Vagina (tissue), 2 donors: ENCODE data around the gene DNAH14. TPM values are rescaled to one million over a fixed set of nuclear protein-coding genes. Genes with fewer than 3 reads are reported as not detected.
"Not testable (repeated sequence)": the region's sequence is repeated elsewhere in the genome, so short reads cannot be mapped to it uniquely, and the experiment has no call there.

ENCODE experiments used
- DNase-seq, 2 donors: peaks; one replicate each; pipeline ENCODE4 v3.0.0-alpha.2; 2017; ENCODE audit errors: extremely low spot score in 2 of 2
- H3K27ac ChIP-seq: fragments of 200-600 bp; sonication (generic); one replicate; pipeline ENCODE4 v1.5.1; 2019
- H3K27me3 ChIP-seq: fragments of 200-600 bp; sonication (generic); one replicate; pipeline ENCODE4 v1.5.1; 2019
- H3K36me3 ChIP-seq, 2 donors: fragments of 200-600 bp; sonication (generic); one replicate each; pipeline ENCODE4 v1.5.1; 2017 to 2019
- H3K4me1 ChIP-seq: fragments of 200-600 bp; sonication (generic); one replicate; pipeline ENCODE4 v1.5.1; 2019
- H3K4me3 ChIP-seq, 2 donors: fragments of 200-600 bp; sonication (generic); 1 replicate in 1 of 2; 2 replicates in 1 of 2; pipeline ENCODE4 v1.5.1; 2016 to 2019
- H3K9me3 ChIP-seq: fragments of 200-600 bp; sonication (generic); one replicate; pipeline ENCODE4 v1.5.1; 2019
- POLR2A ChIP-seq, 2 donors: fragments of 450-650 bp; IDR thresholded peaks; one replicate each; pipeline ENCODE4 v1.6.1; 2017; ENCODE audit warnings: antibody characterized with exemption in 2 of 2, mild to moderate bottlenecking in 2 of 2, moderate library complexity in 2 of 2
- POLR2AphosphoS5 ChIP-seq, 2 donors: sonication (generic); formaldehyde crosslinking; IDR thresholded peaks; one replicate each; pipeline ENCODE4 v1.9.0; 2017; ENCODE audit warnings: antibody characterized with exemption in 2 of 2, mild to moderate bottlenecking in 2 of 2, low read depth in 1 of 2; ENCODE audit not compliant: insufficient read depth in 1 of 2
- intact Hi-C: fragments of 100-400 bp; cut with DNase I; formaldehyde crosslinking; loops from one replicate; pipeline ENCODE4 v1.15.1; 2023
- total RNA-seq: library from RNA; depleted of rRNA; stranded (reverse); fragments of >200 nt; gene quantifications from one replicate; pipeline ENCODE4 v1.2.3, GENCODE V29; 2016
- TF ChIP-seq, protein P1 (sequence below), 3 experiments: fragments of 450-650 bp in 2 of 3; fragments of 200-600 bp in 1 of 3; sonication (generic) in 1 of 3; IDR thresholded peaks; one replicate each; pipeline ENCODE4 v1.5.1; 2017 to 2019; ENCODE audit warnings: antibody characterized with exemption in 3 of 3, mild to moderate bottlenecking in 2 of 3, moderate library complexity in 2 of 3

Gene DNAH14
- total RNA-seq, 1 donor from 2014 or later = 5.6 TPM

DNA sequence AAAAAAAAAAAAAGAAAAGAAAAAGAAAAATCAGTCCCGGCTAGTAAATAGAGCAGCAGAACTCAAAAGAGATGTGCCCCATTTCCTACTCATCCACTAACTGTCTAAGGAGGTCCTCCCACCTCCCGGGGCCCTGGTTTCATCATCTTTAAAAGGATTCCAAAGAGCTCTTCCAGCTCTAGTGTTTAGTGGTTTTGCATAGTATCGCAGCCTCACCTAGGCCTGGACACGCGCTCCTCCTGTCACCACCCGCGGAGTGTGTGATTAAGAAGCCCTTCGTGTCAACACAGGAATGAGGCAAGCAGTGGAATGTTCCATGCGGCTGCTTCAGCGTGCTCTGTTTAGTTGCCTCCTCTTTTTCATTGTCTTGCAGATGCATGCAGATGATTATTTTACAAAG lies 449.4 kb downstream of the DNAH14 start:
- no peak for DNase-seq
- intact Hi-C loops = no loop called here
- no peak for TF ChIP-seq POLR2A (IDR thresholded peaks at IDR 0.05)
- TF ChIP-seq POLR2AphosphoS5 (IDR thresholded peaks at IDR 0.05; ENCODE audit: insufficient read depth in 1 of 2, low read depth in 1 of 2) = no peak
- TF ChIP-seq, protein P1, sequence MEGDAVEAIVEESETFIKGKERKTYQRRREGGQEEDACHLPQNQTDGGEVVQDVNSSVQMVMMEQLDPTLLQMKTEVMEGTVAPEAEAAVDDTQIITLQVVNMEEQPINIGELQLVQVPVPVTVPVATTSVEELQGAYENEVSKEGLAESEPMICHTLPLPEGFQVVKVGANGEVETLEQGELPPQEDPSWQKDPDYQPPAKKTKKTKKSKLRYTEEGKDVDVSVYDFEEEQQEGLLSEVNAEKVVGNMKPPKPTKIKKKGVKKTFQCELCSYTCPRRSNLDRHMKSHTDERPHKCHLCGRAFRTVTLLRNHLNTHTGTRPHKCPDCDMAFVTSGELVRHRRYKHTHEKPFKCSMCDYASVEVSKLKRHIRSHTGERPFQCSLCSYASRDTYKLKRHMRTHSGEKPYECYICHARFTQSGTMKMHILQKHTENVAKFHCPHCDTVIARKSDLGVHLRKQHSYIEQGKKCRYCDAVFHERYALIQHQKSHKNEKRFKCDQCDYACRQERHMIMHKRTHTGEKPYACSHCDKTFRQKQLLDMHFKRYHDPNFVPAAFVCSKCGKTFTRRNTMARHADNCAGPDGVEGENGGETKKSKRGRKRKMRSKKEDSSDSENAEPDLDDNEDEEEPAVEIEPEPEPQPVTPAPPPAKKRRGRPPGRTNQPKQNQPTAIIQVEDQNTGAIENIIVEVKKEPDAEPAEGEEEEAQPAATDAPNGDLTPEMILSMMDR (IDR thresholded peaks at IDR 0.05) = no peak

DNA sequence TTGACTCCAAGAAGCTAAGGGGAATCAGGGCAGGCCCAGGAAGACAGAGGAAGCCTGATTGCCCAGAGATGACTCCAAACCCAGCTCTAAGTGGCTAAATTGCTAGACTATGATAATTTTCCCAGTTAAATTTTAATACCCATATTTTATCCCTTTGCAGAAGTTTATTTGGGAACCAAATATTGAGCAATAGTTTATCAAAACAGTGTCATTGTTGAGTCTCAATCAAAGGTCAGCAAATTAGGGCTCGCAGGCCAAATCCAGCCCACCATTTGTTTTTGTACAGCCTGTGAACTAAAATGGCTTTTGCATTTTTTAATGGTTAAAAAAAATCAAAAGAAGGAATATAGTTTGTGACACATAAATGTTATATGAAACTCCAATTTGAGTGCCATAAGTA lies 451.2 kb downstream of the DNAH14 start:
- H3K27ac ChIP-seq = no peak overlapping the region
- no peak for DNase-seq
- no peaks in the 10 kb centered on the region for H3K9me3 ChIP-seq
- TF ChIP-seq POLR2AphosphoS5 (IDR thresholded peaks at IDR 0.05; ENCODE audit: insufficient read depth in 1 of 2, low read depth in 1 of 2) (no peak), POLR2A (IDR thresholded peaks at IDR 0.05) (no peak)
- TF ChIP-seq, protein P1 (IDR thresholded peaks at IDR 0.05) = no peak
- H3K4me3 ChIP-seq = no peak overlapping the region
- intact Hi-C loops = no loop called here
- no peaks in the 10 kb centered on the region for H3K36me3 ChIP-seq
- no peaks in the 10 kb centered on the region for H3K27me3 ChIP-seq
- H3K4me1 ChIP-seq = no peaks in the 10 kb centered on the region

More for the DNA sequence above, 449.4 kb downstream of the DNAH14 start:
- no peak overlapping the region for H3K4me3 ChIP-seq
- H3K4me1 ChIP-seq = no peaks in the 10 kb centered on the region
- no peaks in the 10 kb centered on the region for H3K27me3 ChIP-seq
- no peaks in the 10 kb centered on the region for H3K36me3 ChIP-seq
- H3K9me3 ChIP-seq = no peaks in the 10 kb centered on the region
- H3K27ac ChIP-seq = no peak overlapping the region

DNA sequence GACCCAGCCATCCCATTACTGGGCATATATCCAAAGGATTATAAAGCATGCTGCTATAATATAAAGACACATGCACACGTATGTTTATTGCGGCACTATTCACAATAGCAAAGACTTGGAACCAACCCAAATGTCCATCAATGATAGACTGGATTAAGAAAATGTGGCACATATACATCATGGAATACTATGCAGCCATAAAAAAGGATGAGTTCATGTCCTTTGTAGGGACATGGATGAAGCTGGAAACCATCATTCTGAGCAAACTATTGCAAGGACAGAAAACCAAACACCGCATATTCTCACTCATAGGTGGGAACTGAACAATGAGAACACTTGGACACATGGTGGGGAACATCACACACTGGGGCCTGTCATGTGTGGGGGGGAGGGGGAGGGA lies 457.4 kb downstream of the DNAH14 start:
- H3K4me1 ChIP-seq, H3K4me3 ChIP-seq, H3K27me3 ChIP-seq, H3K9me3 ChIP-seq, DNase-seq, intact Hi-C loops, H3K36me3 ChIP-seq, H3K27ac ChIP-seq: not testable (repeated sequence)

DNA sequence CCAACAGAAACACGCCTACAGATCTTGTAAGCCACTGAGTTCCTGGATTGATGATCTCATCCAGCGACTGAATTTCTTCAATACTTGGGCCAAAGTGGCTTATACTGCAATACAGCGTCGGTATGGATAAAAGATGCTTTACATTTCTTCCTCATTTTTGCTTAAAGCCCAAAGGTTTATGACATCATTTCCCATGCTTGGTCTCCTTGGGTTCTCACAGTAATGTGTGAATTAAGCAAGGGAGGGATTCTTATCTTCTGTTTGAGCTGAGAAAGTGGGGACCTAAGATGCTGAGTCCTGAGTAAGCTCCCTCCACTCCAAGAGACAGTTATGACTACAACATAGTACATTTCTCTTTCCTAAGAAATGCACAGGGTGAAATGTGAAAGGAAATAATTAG lies 458.9 kb downstream of the DNAH14 start:
- TF ChIP-seq POLR2A (IDR thresholded peaks at IDR 0.05) = no peak
- TF ChIP-seq, protein P1 (IDR thresholded peaks at IDR 0.05) = no peak
- TF ChIP-seq POLR2AphosphoS5 (IDR thresholded peaks at IDR 0.05; ENCODE audit: insufficient read depth in 1 of 2, low read depth in 1 of 2) = no peak
- Histone ChIP-seq H3K36me3 (no peaks in the 10 kb centered on the region), H3K4me1 (no peaks in the 10 kb centered on the region), H3K4me3 (no peak overlapping the region), H3K27me3 (no peaks in the 10 kb centered on the region), H3K9me3 (no peaks in the 10 kb centered on the region), H3K27ac (no peak overlapping the region)
- intact Hi-C loops = no loop called here
- no peak for DNase-seq

DNA sequence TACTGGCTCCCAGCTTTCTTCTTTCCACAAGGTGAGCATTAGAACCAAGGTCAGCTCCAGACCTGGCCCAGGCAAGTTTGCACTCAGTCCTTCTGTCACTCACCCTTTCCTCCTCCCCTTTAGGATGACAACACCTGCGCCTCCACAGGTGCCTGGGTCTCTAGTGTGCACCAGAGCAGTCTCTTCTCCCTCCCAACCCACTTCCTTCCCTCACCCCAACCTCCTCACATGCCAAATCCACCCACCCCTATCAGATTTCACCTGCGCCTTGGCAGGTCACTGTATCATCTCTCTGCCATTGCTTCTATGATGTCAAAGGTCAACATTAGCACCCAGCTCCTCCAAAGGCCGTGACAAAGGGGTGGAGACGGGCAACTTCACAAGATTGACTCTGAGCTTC lies 460.4 kb downstream of the DNAH14 start:
- Histone ChIP-seq H3K27me3 (no peaks in the 10 kb centered on the region), H3K4me1 (no peaks in the 10 kb centered on the region), H3K4me3 (no peak overlapping the region), H3K36me3 (no peaks in the 10 kb centered on the region), H3K9me3 (no peaks in the 10 kb centered on the region), H3K27ac (no peak overlapping the region)
- intact Hi-C loops = no loop called here
- TF ChIP-seq POLR2A (IDR thresholded peaks at IDR 0.05) (no peak), POLR2AphosphoS5 (IDR thresholded peaks at IDR 0.05; ENCODE audit: insufficient read depth in 1 of 2, low read depth in 1 of 2) (no peak)
- TF ChIP-seq, protein P1 (IDR thresholded peaks at IDR 0.05) = no peak
- no peak for DNase-seq

DNA sequence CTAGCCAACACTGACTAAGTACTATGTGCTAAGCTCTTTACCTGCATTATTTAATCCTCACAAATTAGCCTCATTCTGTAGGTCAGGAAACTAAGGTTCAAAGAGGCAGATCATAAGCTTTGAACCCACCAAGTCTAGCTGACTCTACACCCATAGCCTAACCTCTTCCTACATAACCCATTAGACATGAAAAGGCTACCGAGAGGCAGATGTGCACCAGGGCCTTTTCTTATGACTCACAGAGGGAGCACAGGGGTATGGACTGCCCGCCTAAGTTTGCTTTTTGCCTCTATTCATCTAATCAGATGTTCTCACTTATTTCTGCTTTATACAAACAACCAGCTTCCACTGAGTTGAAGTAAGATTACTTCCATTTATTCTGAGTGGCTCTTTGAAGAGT lies 466.9 kb downstream of the DNAH14 start:
- H3K27ac ChIP-seq = no peak overlapping the region
- intact Hi-C loops = no loop called here
- no peak overlapping the region for H3K4me3 ChIP-seq
- H3K36me3 ChIP-seq = peaks cover 0 to 16% of the 10 kb centered on the region in 2 donors
- no peaks in the 10 kb centered on the region for H3K27me3 ChIP-seq
- H3K4me1 ChIP-seq = no peaks in the 10 kb centered on the region
- TF ChIP-seq, protein P1 (IDR thresholded peaks at IDR 0.05) = no peak
- TF ChIP-seq POLR2A (IDR thresholded peaks at IDR 0.05) (no peak), POLR2AphosphoS5 (IDR thresholded peaks at IDR 0.05; ENCODE audit: insufficient read depth in 1 of 2, low read depth in 1 of 2) (no peak)
- DNase-seq = no peak
- no peaks in the 10 kb centered on the region for H3K9me3 ChIP-seq
